ENCODE results near the gene TMC8. TPM values are rescaled to one million over a fixed set of nuclear protein-coding genes. Genes with fewer than 3 reads are reported as not detected.

TMC8 gene
- total and polyA plus RNA-seq, 4 donors, result 1.3 to 14.5 (median 5.0) TPM

GRCh38 chr17:78123258-78123929, 7.2 kb upstream of the TMC8 start (continued):
- TF ChIP-seq FOXA2 (IDR thresholded peaks at IDR 0.05), result no peak
- no peak for TF ChIP-seq ZBTB33 (IDR thresholded peaks at IDR 0.05)
- TF ChIP-seq JUND (IDR thresholded peaks at IDR 0.05), result no peak
- no peak for TF ChIP-seq MAX (IDR thresholded peaks at IDR 0.05)
- no peak for TF ChIP-seq HNF4G (IDR thresholded peaks at IDR 0.05)
- no peak for TF ChIP-seq ATF3 (IDR thresholded peaks at IDR 0.05)
- TF ChIP-seq RXRA (IDR thresholded peaks at IDR 0.05), result no peak
- no peak for TF ChIP-seq RAD21 (IDR thresholded peaks at IDR 0.05)

GRCh38 chr17:78124081-78124835, 6.3 kb upstream of the TMC8 start:
- Histone ChIP-seq H3K27me3 (ENCODE audit: control insufficient read depth in 4 of 4, insufficient read depth in 4 of 4, low read length in 3 of 4) (no peaks in the 10 kb centered on the region), H3K4me1 (ENCODE audit: control insufficient read depth in 4 of 4, insufficient read depth in 4 of 4, low read length in 3 of 4) (peaks cover 0 to 30% (median 11%) of the 10 kb centered on the region in 4 donors), H3K36me3 (ENCODE audit: control insufficient read depth in 4 of 4, insufficient read depth in 3 of 4, low read depth in 1 of 4, low read length in 3 of 4) (peaks cover 0 to 3% (median 0%) of the 10 kb centered on the region in 4 donors), H3K9ac (ENCODE audit: low read depth in 1 of 2, low read length in 2 of 2) (no peak overlapping the region), H3K4me3 (ENCODE audit: low read depth in 1 of 3, low read length in 3 of 3) (no peak overlapping the region), H3K27ac (ENCODE audit: low read depth in 1 of 2, low read length in 2 of 2) (no peak overlapping the region), H3K9me3 (ENCODE audit: control insufficient read depth in 4 of 4, low read length in 3 of 4) (no peaks in the 10 kb centered on the region)
- TF ChIP-seq ZBTB33 (IDR thresholded peaks at IDR 0.05) (no peak), CTCF (IDR thresholded peaks at IDR 0.05; ENCODE audit: low read depth, low read length, missing input control) (no peak), HNF4G (IDR thresholded peaks at IDR 0.05) (no peak), RXRA (IDR thresholded peaks at IDR 0.05) (no peak), GABPA (IDR thresholded peaks at IDR 0.05 in 1 of 2, conservative IDR thresholded peaks at IDR 0.05 in 1 of 2) (no peak), NR2F2 (IDR thresholded peaks at IDR 0.05) (no peak), FOXA2 (IDR thresholded peaks at IDR 0.05) (no peak), MAX (IDR thresholded peaks at IDR 0.05) (no peak), FOXA1 (IDR thresholded peaks at IDR 0.05) (no peak), JUND (IDR thresholded peaks at IDR 0.05) (no peak), TAF1 (conservative IDR thresholded peaks at IDR 0.05) (no peak), EGR1 (IDR thresholded peaks at IDR 0.05; ENCODE audit: low read depth in 2 of 2) (no peak), SP1 (IDR thresholded peaks at IDR 0.05) (no peak), YY1 (IDR thresholded peaks at IDR 0.05) (no peak), RAD21 (IDR thresholded peaks at IDR 0.05) (no peak), REST (IDR thresholded peaks at IDR 0.05) (no peak), ATF3 (IDR thresholded peaks at IDR 0.05) (no peak), HNF4A (conservative IDR thresholded peaks at IDR 0.05) (no peak)
- DNase-seq (ENCODE audit: low spot score), result no peak
- WGBS, result 86% methylated on average over 30 of the region's 30 CpGs

Measured in liver (tissue), 9 donors.